K562 (cell line): ENCODE measurements around the gene SLC26A11. TPM values are rescaled to one million over a fixed set of nuclear protein-coding genes. Genes with fewer than 3 reads are reported as not detected.
A peak's percentile ranks its signal among the peaks of the same experiment; 100 is the strongest.

Experiments
- ADNP ChIP-seq: fragments of 200-800 bp; sonication (Bioruptor generic); IDR thresholded peaks from 2 replicates; pipeline ENCODE4 v1.6.1; 2016; ENCODE audit warnings: missing genetic modification characterization, missing compliant biosample characterization
- DLX4 ChIP-seq: fragments of 250-450 bp; sonication (Bioruptor Pico); IDR thresholded peaks from 2 replicates; pipeline ENCODE4 v1.6.1; 2021; ENCODE audit warnings: mild to moderate bottlenecking
- E4F1 ChIP-seq: fragments of 250-450 bp; sonication (Bioruptor Pico); IDR thresholded peaks from 2 replicates; pipeline ENCODE4 v1.5.0; 2021; ENCODE audit warnings: mild to moderate bottlenecking, borderline replicate concordance
- ETV5 ChIP-seq: sonication (generic); formaldehyde crosslinking; IDR thresholded peaks from 2 replicates; pipeline ENCODE4 v1.4.0; 2020; ENCODE audit warnings: low read depth, mild to moderate bottlenecking, missing genetic modification reagents
- HDGF ChIP-seq: fragments of 450-650 bp; IDR thresholded peaks from 2 replicates; pipeline ENCODE4 v1.6.1; 2016
- MEIS2 ChIP-seq: fragments of 450-650 bp; IDR thresholded peaks from 2 replicates; pipeline ENCODE4 v1.6.1; 2014; ENCODE audit warnings: mild to moderate bottlenecking; ENCODE audit not compliant: partially characterized antibody
- RAD21 ChIP-seq, 2 experiments: fragments of 250-450 bp in 1 of 2; fragments of 450-650 bp in 1 of 2; sonication (Bioruptor Pico) in 1 of 2; formaldehyde crosslinking in 1 of 2; IDR thresholded peaks in 1 of 2; conservative IDR thresholded peaks in 1 of 2; 2 replicates each; pipeline versions ENCODE4 v1.4.0 to v1.8.0; 2020 to 2022; ENCODE audit warnings: mild to moderate bottlenecking in 2 of 2, moderate library complexity in 1 of 2
- STAT5A ChIP-seq: IDR thresholded peaks from 2 replicates; pipeline ENCODE4 v1.6.1; 2012; ENCODE audit warnings: low read length, inconsistent platforms, borderline replicate concordance
- TBL1XR1 ChIP-seq, 2 experiments: IDR thresholded peaks; 2 replicates each; pipeline ENCODE4 v1.6.1; 2012; ENCODE audit warnings: improper control_type of control experiment in 2 of 2, low read length in 2 of 2, mild to moderate bottlenecking in 1 of 2
- TRIM28 ChIP-seq: fragments of 450-650 bp; IDR thresholded peaks from 2 replicates; pipeline ENCODE4 v1.6.1; 2017
- ZBTB26 ChIP-seq: fragments of 450-650 bp; formaldehyde crosslinking; IDR thresholded peaks from 2 replicates; pipeline ENCODE4 v1.4.0; 2022; ENCODE audit warnings: missing genetic modification characterization
- ZBTB33 ChIP-seq: sonication (generic); formaldehyde crosslinking; IDR thresholded peaks from 2 replicates; pipeline ENCODE4 v1.8.1; 2023; ENCODE audit warnings: mild to moderate bottlenecking, missing genetic modification reagents
- ZBTB34 ChIP-seq: fragments of 250-450 bp; sonication (Bioruptor Pico); IDR thresholded peaks from 2 replicates; pipeline ENCODE4 v1.8.0; 2021; ENCODE audit warnings: mild to moderate bottlenecking, moderate library complexity
- ZFP30 ChIP-seq: fragments of 250-450 bp; sonication (Bioruptor Pico); IDR thresholded peaks from 2 replicates; pipeline ENCODE4 v1.8.0; 2022; ENCODE audit warnings: moderate library complexity, mild to moderate bottlenecking, inconsistent platforms, borderline replicate concordance
- ZNF175 ChIP-seq: fragments of 200-800 bp; sonication (Bioruptor generic); IDR thresholded peaks from 2 replicates; pipeline ENCODE4 v1.6.1; 2016; ENCODE audit warnings: low read depth, mild to moderate bottlenecking, missing genetic modification characterization, missing compliant biosample characterization
- ZNF586 ChIP-seq: fragments of 450-650 bp; formaldehyde crosslinking; conservative IDR thresholded peaks from 2 replicates; pipeline ENCODE4 v1.4.0; 2020; ENCODE audit warnings: mild to moderate bottlenecking, moderate library complexity
- polyA plus RNA-seq, 8 experiments: library from polyadenylated mRNA; depleted of rRNA in 4 of 8; stranded (reverse) in 5 of 8; unstranded in 3 of 8; fragments of >200 nt; fragmentation: Nextera tagmentation in 2 of 8; fragmentation: Illumina TruSeq in 1 of 8; extraction: Ambion mirVana in 2 of 8; extraction: Trizol in 1 of 8; gene quantifications; 2 replicates each; pipeline versions ENCODE4 v1.2.1 to v1.2.3, GENCODE V29; 2011 to 2014; ENCODE audit warnings: inconsistent platforms in 1 of 8, missing spikeins in 1 of 8
- total RNA-seq, 7 experiments: library from RNA; depleted of rRNA in 6 of 7; stranded (reverse); fragments of >200 nt in 6 of 7; fragmentation: Illumina TruSeq in 2 of 7; extraction: Trizol in 2 of 7; gene quantifications; 2 replicates each; pipeline versions ENCODE4 v1.2.1 to v1.2.3, GENCODE V29; 2011 to 2021; ENCODE audit warnings: low replicate concordance in 1 of 7

Gene SLC26A11
- total and polyA plus RNA-seq, 9 of the 15 experiments (the other 6 are each of a cell fraction or from before 2014, with no cell fraction given) = 0.06 to 3.1 (median 1.2) TPM; not detected in 1

- TF ChIP-seq DLX4 (CRISPR knock-in tag) (no peak), RAD21 (CRISPR knock-in tag; conservative IDR thresholded peaks at IDR 0.05 in 1 of 2, IDR thresholded peaks at IDR 0.05 in 1 of 2) (peak; percentile 15 to 22; a peak in 3 of 4 replicates), ZBTB33 (CRISPR knock-in tag) (no peak), ZNF586 (no peak), ZNF175 (peak; percentile 92; the same call in 1 of the 2 replicates), E4F1 (CRISPR knock-in tag) (no peak), MEIS2 (peak; percentile 55), ADNP (tag) (0 out of 2 replicates have a peak, but pooled peaks have one; percentile 51), ZFP30 (no peak), HDGF (no peak), ZBTB34 (CRISPR knock-in tag) (no peak), ETV5 (CRISPR knock-in tag) (no peak), ZBTB26 (no peak), STAT5A (peak; percentile 90), TBL1XR1 (IDR thresholded peaks at IDR 0.05; ENCODE audit: low read length in 2 of 2) (peak in 1 of 2 experiments; percentile 89; a peak in 2 of 4 replicates), TRIM28 (no peak; the same call in 1 of the 2 replicates)
Measured at GRCh38 chr17:80254396-80255251, 34.4 kb downstream of the SLC26A11 start (continued).
